Measurements from ENCODE around the gene HAO2. TPM values are rescaled to one million over a fixed set of nuclear protein-coding genes. Genes with fewer than 3 reads are reported as not detected.

HAO2 gene
- total RNA-seq, 1 experiment from 2014 or later: 0.13 TPM

- Histone ChIP-seq H3K4ac (ENCODE audit: low read depth, low read length) (no peak overlapping the region), H3K14ac (ENCODE audit: insufficient read depth, low read length) (no peak overlapping the region), H2BK120ac (ENCODE audit: low read depth, low read length, poor library complexity, severe bottlenecking) (no peak overlapping the region), H4K5ac (ENCODE audit: insufficient read length, low read depth, low read length) (no peak overlapping the region), H3K4me1 (ENCODE audit: insufficient read depth, low read length) (no peaks in the 10 kb centered on the region; the same call in 1 of the 2 replicates), H3K9ac (ENCODE audit: extremely low read depth, insufficient read length, low read length) (no peak overlapping the region), H2AK5ac (ENCODE audit: insufficient read length, low read length) (no peak overlapping the region), H3K56ac (ENCODE audit: insufficient read length, low read depth, low read length) (no peak overlapping the region), H3K79me1 (ENCODE audit: insufficient read depth, low read depth, low read length, poor library complexity, severe bottlenecking) (no peaks in the 10 kb centered on the region), H2AFZ (ENCODE audit: low read length) (no peak overlapping the region), H4K20me1 (ENCODE audit: control insufficient read depth, insufficient read depth, insufficient read length) (no peaks in the 10 kb centered on the region), H4K91ac (ENCODE audit: insufficient read length, low read depth, low read length) (no peak overlapping the region), H3K18ac (ENCODE audit: insufficient read length, low read depth, low read length) (no peak overlapping the region), H2BK12ac (ENCODE audit: insufficient read length, low read depth, low read length) (no peak overlapping the region), H3K23ac (ENCODE audit: insufficient read length, low read depth, low read length) (no peak overlapping the region), H4K8ac (replicated peaks; ENCODE audit: insufficient read length, low read depth, low read length) (no peak overlapping the region), H3K4me2 (ENCODE audit: insufficient read depth, insufficient read length, low read length) (no peak overlapping the region), H2BK20ac (ENCODE audit: low read depth, low read length, poor library complexity, severe bottlenecking) (no peak overlapping the region), H3T11ph (ENCODE audit: low read length) (no peak overlapping the region), H3K27ac (ENCODE audit: insufficient read length, low read depth, low read length) (no peak overlapping the region), H2BK5ac (ENCODE audit: insufficient read length, low read length) (no peak overlapping the region), H3K27me3 (ENCODE audit: insufficient read depth, low read length) (no peaks in the 10 kb centered on the region), H3K9me3 (ENCODE audit: control insufficient read depth, low read depth, low read length) (no peaks in the 10 kb centered on the region), H3K79me2 (ENCODE audit: insufficient read depth, low read length) (no peaks in the 10 kb centered on the region), H2BK15ac (ENCODE audit: low read depth, low read length) (no peak overlapping the region), H3K23me2 (ENCODE audit: insufficient read length, low read depth, low read length, poor library complexity, severe bottlenecking) (no peaks in the 10 kb centered on the region)
- peaks cover 0 to 3% of the 10 kb centered on the region in 2 experiments; a peak in 3 of 5 replicates for H3K9me3 Mint-ChIP-seq
- WGBS (ENCODE audit: extremely low coverage, insufficient read length, low lambda C conversion rate): no CpG with 5 or more reads among the region's 2 CpGs
- no peak for TF ChIP-seq CTCF (conservative IDR thresholded peaks at IDR 0.05)
- no peak overlapping the region for H3K4me3 Mint-ChIP-seq
- no peak overlapping the region for H3K27ac Mint-ChIP-seq
- no peaks in the 10 kb centered on the region for H3K36me3 Mint-ChIP-seq (ENCODE audit: insufficient read depth in 1 of 3, low read depth in 3 of 3)
- peaks cover 11 to 18% of the 10 kb centered on the region in 2 experiments for H3K4me1 Mint-ChIP-seq
- DNase-seq: no peak
- H3K27me3 Mint-ChIP-seq (ENCODE audit: low read depth): no peaks in the 10 kb centered on the region
Measured at GRCh38 chr1:119371815-119372214, 3.2 kb downstream of the HAO2 start.
